SK-N-SH treated with all-trans-retinoic acid at 6 μM for 48 hours (cell line): Measurements from ENCODE around the gene CDK14.

Source experiments
- ATAC-seq: fragments of 200-7000 bp; cut with Tn5 transposase; 3 replicates; pipeline ENCODE4 v1.9.1; 2020; ENCODE audit warnings: mild to moderate bottlenecking, moderate library complexity
- ARNTL ChIP-seq: fragments of 450-650 bp; formaldehyde crosslinking; IDR thresholded peaks from 2 replicates; pipeline ENCODE4 v1.5.0; 2020; ENCODE audit warnings: low read depth, mild to moderate bottlenecking, moderate library complexity, borderline replicate concordance
- BACH2 ChIP-seq: fragments of 250-450 bp; sonication (Bioruptor Pico); IDR thresholded peaks from 2 replicates; pipeline ENCODE4 v1.9.0; 2021; ENCODE audit warnings: mild to moderate bottlenecking, borderline replicate concordance
- CREB5 ChIP-seq: fragments of 250-450 bp; sonication (Bioruptor Pico); IDR thresholded peaks from 2 replicates; pipeline ENCODE4 v1.5.1; 2020; ENCODE audit warnings: low read depth, mild to moderate bottlenecking, moderate library complexity
- CSDC2 ChIP-seq: fragments of 250-450 bp; sonication (Bioruptor Pico); IDR thresholded peaks from 2 replicates; pipeline ENCODE4 v1.5.0; 2020; ENCODE audit warnings: mild to moderate bottlenecking, moderate library complexity
- CSRNP3 ChIP-seq: fragments of 250-450 bp; sonication (Bioruptor Pico); IDR thresholded peaks from 2 replicates; pipeline ENCODE4 v1.5.1; 2021; ENCODE audit warnings: mild to moderate bottlenecking, moderate library complexity
- ESRRG ChIP-seq: fragments of 250-450 bp; sonication (Bioruptor Pico); IDR thresholded peaks from 2 replicates; pipeline ENCODE4 v1.6.1; 2021; ENCODE audit warnings: mild to moderate bottlenecking
- GLIS3 ChIP-seq: fragments of 250-450 bp; sonication (Bioruptor Pico); IDR thresholded peaks from 2 replicates; pipeline ENCODE4 v1.5.0; 2020; ENCODE audit warnings: mild to moderate bottlenecking, moderate library complexity
- ISL1 ChIP-seq: fragments of 250-450 bp; sonication (Bioruptor Pico); IDR thresholded peaks from 2 replicates; pipeline ENCODE4 v2.1.2; 2022; ENCODE audit warnings: mild to moderate bottlenecking, moderate library complexity
- OSR1 ChIP-seq: fragments of 250-450 bp; sonication (Bioruptor Pico); IDR thresholded peaks from 2 replicates; pipeline ENCODE4 v1.8.0; 2022; ENCODE audit warnings: moderate library complexity, mild to moderate bottlenecking, inconsistent platforms
- POU6F1 ChIP-seq: fragments of 250-450 bp; sonication (Bioruptor Pico); IDR thresholded peaks from 2 replicates; pipeline ENCODE4 v1.8.0; 2021; ENCODE audit warnings: low read depth, mild to moderate bottlenecking, moderate library complexity, borderline replicate concordance
- PPARA ChIP-seq: fragments of 250-450 bp; sonication (Bioruptor Pico); IDR thresholded peaks from 2 replicates; pipeline ENCODE4 v1.5.0; 2020; ENCODE audit warnings: mild to moderate bottlenecking, borderline replicate concordance
- RARB ChIP-seq: fragments of 250-450 bp; sonication (Bioruptor Pico); IDR thresholded peaks from 2 replicates; pipeline ENCODE4 v1.8.0; 2021; ENCODE audit warnings: mild to moderate bottlenecking, moderate library complexity
- SNAI2 ChIP-seq: fragments of 250-450 bp; sonication (Bioruptor Pico); IDR thresholded peaks from 2 replicates; pipeline ENCODE4 v1.5.0; 2020; ENCODE audit warnings: mild to moderate bottlenecking, moderate library complexity
- TCF4 ChIP-seq: fragments of 250-450 bp; sonication (Bioruptor Pico); IDR thresholded peaks from 2 replicates; pipeline ENCODE4 v1.8.0; 2021; ENCODE audit warnings: mild to moderate bottlenecking, moderate library complexity, borderline replicate concordance
- TOX ChIP-seq: fragments of 250-450 bp; sonication (Bioruptor Pico); IDR thresholded peaks from 2 replicates; pipeline ENCODE4 v1.8.0; 2021; ENCODE audit warnings: mild to moderate bottlenecking, moderate library complexity, borderline replicate concordance
- ZC3H10 ChIP-seq: fragments of 250-450 bp; sonication (Bioruptor Pico); IDR thresholded peaks from 2 replicates; pipeline ENCODE4 v1.5.1; 2021; ENCODE audit warnings: mild to moderate bottlenecking, moderate library complexity
- ZFP3 ChIP-seq: fragments of 250-450 bp; sonication (Bioruptor Pico); IDR thresholded peaks from 2 replicates; pipeline ENCODE4 v1.5.0; 2020; ENCODE audit warnings: mild to moderate bottlenecking, moderate library complexity
- ZFP30 ChIP-seq: fragments of 450-650 bp; formaldehyde crosslinking; IDR thresholded peaks from 2 replicates; pipeline ENCODE4 v1.5.0; 2022; ENCODE audit warnings: mild to moderate bottlenecking, moderate library complexity
- ZNF70 ChIP-seq: fragments of 450-650 bp; formaldehyde crosslinking; IDR thresholded peaks from 2 replicates; pipeline ENCODE4 v1.5.0; 2020; ENCODE audit warnings: mild to moderate bottlenecking, moderate library complexity
- TF ChIP-seq, protein P1 (sequence below): fragments of 250-450 bp; sonication (Bioruptor Pico); IDR thresholded peaks from 2 replicates; pipeline ENCODE4 v1.8.0; 2020; ENCODE audit warnings: mild to moderate bottlenecking, moderate library complexity, borderline replicate concordance
- TF ChIP-seq, protein P2 (sequence below): fragments of 250-450 bp; sonication (Bioruptor Pico); IDR thresholded peaks from 2 replicates; pipeline ENCODE4 v1.5.0; 2020; ENCODE audit warnings: mild to moderate bottlenecking, moderate library complexity

CDK14 gene

GRCh38 chr7:91045606-91046005 lies 449.5 kb downstream of the CDK14 start:
- ATAC-seq: no peak
- TF ChIP-seq ISL1 (CRISPR knock-in tag): no peak
- no peak for TF ChIP-seq ARNTL (CRISPR knock-in tag)
- TF ChIP-seq ZC3H10 (CRISPR knock-in tag): no peak
- no peak for TF ChIP-seq RARB (CRISPR knock-in tag)
- TF ChIP-seq POU6F1 (CRISPR knock-in tag): no peak
- TF ChIP-seq CSDC2 (CRISPR knock-in tag): no peak
- no peak for TF ChIP-seq TOX (CRISPR knock-in tag)
- no peak for TF ChIP-seq PPARA
- TF ChIP-seq SNAI2 (CRISPR knock-in tag): no peak
- TF ChIP-seq, protein P1, sequence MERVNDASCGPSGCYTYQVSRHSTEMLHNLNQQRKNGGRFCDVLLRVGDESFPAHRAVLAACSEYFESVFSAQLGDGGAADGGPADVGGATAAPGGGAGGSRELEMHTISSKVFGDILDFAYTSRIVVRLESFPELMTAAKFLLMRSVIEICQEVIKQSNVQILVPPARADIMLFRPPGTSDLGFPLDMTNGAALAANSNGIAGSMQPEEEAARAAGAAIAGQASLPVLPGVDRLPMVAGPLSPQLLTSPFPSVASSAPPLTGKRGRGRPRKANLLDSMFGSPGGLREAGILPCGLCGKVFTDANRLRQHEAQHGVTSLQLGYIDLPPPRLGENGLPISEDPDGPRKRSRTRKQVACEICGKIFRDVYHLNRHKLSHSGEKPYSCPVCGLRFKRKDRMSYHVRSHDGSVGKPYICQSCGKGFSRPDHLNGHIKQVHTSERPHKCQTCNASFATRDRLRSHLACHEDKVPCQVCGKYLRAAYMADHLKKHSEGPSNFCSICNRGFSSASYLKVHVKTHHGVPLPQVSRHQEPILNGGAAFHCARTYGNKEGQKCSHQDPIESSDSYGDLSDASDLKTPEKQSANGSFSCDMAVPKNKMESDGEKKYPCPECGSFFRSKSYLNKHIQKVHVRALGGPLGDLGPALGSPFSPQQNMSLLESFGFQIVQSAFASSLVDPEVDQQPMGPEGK: no peak
- TF ChIP-seq TCF4 (CRISPR knock-in tag): no peak
- TF ChIP-seq OSR1 (CRISPR knock-in tag): no peak
- no peak for TF ChIP-seq BACH2 (CRISPR knock-in tag)
- TF ChIP-seq GLIS3 (CRISPR knock-in tag): no peak
- no peak for TF ChIP-seq CSRNP3 (CRISPR knock-in tag)
- no peak for TF ChIP-seq ZFP30
- TF ChIP-seq ZFP3 (CRISPR knock-in tag): no peak

DNA sequence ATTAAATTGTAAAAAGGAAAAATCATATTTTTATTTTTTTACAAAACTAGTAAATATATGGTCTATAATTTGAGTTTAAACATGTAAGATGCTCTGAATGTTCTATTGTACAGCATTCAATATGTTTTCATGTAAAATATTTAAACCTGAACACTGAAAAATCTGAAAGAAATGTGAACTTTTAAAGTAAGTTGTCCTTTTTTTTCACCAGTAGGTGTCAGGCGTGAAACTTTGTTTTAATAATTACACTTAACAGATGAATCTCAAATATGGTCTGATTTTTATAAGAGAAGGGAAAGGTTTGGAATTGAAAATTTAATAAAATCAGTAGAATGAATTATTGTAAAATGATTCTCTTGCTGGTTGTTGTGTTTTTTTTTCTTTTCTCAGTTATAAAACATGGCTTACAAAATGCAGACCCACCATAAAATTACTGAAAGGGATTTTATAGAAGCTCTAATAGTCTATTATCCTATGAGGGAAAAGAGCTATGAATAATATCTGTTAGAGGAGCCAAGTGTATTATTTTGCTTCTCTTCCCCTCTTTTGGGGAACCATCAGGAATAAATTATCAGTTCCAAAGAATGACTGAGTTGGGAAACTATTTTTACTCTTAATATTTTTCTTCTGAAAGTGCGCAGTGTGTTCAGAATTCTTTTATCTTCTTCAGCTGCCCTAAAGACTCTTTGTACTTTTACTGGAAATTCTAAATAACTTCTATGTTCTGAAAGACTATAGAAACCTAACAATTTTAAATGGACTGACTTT lies 450.4 kb downstream of the CDK14 start:
- ATAC-seq: no peak
- no peak for TF ChIP-seq CSRNP3 (CRISPR knock-in tag)
- no peak for TF ChIP-seq CSDC2 (CRISPR knock-in tag)
- TF ChIP-seq BACH2 (CRISPR knock-in tag): no peak
- TF ChIP-seq, protein P2, sequence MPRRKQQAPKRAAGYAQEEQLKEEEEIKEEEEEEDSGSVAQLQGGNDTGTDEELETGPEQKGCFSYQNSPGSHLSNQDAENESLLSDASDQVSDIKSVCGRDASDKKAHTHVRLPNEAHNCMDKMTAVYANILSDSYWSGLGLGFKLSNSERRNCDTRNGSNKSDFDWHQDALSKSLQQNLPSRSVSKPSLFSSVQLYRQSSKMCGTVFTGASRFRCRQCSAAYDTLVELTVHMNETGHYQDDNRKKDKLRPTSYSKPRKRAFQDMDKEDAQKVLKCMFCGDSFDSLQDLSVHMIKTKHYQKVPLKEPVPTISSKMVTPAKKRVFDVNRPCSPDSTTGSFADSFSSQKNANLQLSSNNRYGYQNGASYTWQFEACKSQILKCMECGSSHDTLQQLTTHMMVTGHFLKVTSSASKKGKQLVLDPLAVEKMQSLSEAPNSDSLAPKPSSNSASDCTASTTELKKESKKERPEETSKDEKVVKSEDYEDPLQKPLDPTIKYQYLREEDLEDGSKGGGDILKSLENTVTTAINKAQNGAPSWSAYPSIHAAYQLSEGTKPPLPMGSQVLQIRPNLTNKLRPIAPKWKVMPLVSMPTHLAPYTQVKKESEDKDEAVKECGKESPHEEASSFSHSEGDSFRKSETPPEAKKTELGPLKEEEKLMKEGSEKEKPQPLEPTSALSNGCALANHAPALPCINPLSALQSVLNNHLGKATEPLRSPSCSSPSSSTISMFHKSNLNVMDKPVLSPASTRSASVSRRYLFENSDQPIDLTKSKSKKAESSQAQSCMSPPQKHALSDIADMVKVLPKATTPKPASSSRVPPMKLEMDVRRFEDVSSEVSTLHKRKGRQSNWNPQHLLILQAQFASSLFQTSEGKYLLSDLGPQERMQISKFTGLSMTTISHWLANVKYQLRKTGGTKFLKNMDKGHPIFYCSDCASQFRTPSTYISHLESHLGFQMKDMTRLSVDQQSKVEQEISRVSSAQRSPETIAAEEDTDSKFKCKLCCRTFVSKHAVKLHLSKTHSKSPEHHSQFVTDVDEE: no peak
- no peak for TF ChIP-seq SNAI2 (CRISPR knock-in tag)
- TF ChIP-seq ZNF70 (CRISPR knock-in tag): no peak
- no peak for TF ChIP-seq CREB5 (CRISPR knock-in tag)
- no peak for TF ChIP-seq ARNTL (CRISPR knock-in tag)
- no peak for TF ChIP-seq RARB (CRISPR knock-in tag)
- TF ChIP-seq TCF4 (CRISPR knock-in tag): no peak
- no peak for TF ChIP-seq ZC3H10 (CRISPR knock-in tag)
- TF ChIP-seq ISL1 (CRISPR knock-in tag): no peak
- no peak for TF ChIP-seq ESRRG (CRISPR knock-in tag)
- no peak for TF ChIP-seq TOX (CRISPR knock-in tag)
- TF ChIP-seq OSR1 (CRISPR knock-in tag): no peak
- TF ChIP-seq ZFP30: no peak
- TF ChIP-seq PPARA: no peak
